HG03135 (cell line): ENCODE data around the gene FBXO44.
"Not testable (repeated sequence)": the region's sequence is repeated elsewhere in the genome, so short reads cannot be mapped to it uniquely, and the experiment has no call there.

Experiments
- ATAC-seq: cut with Tn5 transposase; IDR thresholded peaks from one replicate; pipeline ENCODE4 v1.9.1; 2021; ENCODE audit warnings: mild to moderate bottlenecking, moderate library complexity; ENCODE audit not compliant: unreplicated experiment

Gene FBXO44

GRCh38 chr1:11639372-11639771, 15.3 kb upstream of the FBXO44 start:
- ATAC-seq, result no peak

- ATAC-seq, result no peak
Observed at GRCh38 chr1:11640101-11640500, 14.6 kb upstream of the FBXO44 start.

GRCh38 chr1:11640944-11641343, 13.7 kb upstream of the FBXO44 start:
- ATAC-seq, result no peak

- no peak for ATAC-seq
Observed at GRCh38 chr1:11641776-11642305, 12.8 kb upstream of the FBXO44 start.

GRCh38 chr1:11642418-11643017, 12.2 kb upstream of the FBXO44 start:
- ATAC-seq, result not testable (repeated sequence)

GRCh38 chr1:11643782-11644181, 10.9 kb upstream of the FBXO44 start:
- ATAC-seq, result no peak

GRCh38 chr1:11645270-11645669, 9.4 kb upstream of the FBXO44 start:
- no peak for ATAC-seq

- ATAC-seq, result no peak
Observed at GRCh38 chr1:11645670-11646265, 8.9 kb upstream of the FBXO44 start.

GRCh38 chr1:11646317-11646716, 8.4 kb upstream of the FBXO44 start:
- no peak for ATAC-seq

- ATAC-seq, result no peak
Observed at GRCh38 chr1:11647333-11647732, 7.3 kb upstream of the FBXO44 start.

GRCh38 chr1:11648039-11648438, 6.6 kb upstream of the FBXO44 start:
- no peak for ATAC-seq

GRCh38 chr1:11648732-11649158, 5.9 kb upstream of the FBXO44 start:
- no peak for ATAC-seq

- ATAC-seq, result no peak
Observed at GRCh38 chr1:11649237-11649623, 5.4 kb upstream of the FBXO44 start.

- ATAC-seq, result no peak
Observed at GRCh38 chr1:11649624-11650330, 4.9 kb upstream of the FBXO44 start.

- ATAC-seq, result no peak
Observed at GRCh38 chr1:11650331-11650991, 4.2 kb upstream of the FBXO44 start.

- ATAC-seq, result no peak
Observed at GRCh38 chr1:11651017-11651416, 3.7 kb upstream of the FBXO44 start.

GRCh38 chr1:11652203-11652780, 2.4 kb upstream of the FBXO44 start:
- no peak for ATAC-seq

GRCh38 chr1:11653101-11653860, 1.4 kb upstream of the FBXO44 start:
- no peak for ATAC-seq

- ATAC-seq, result no peak
Observed at GRCh38 chr1:11653861-11654136, 878 bp upstream of the FBXO44 start.

GRCh38 chr1:11654939-11655808, 497 bp downstream of the FBXO44 start:
- peak; percentile 12 for ATAC-seq
